ENCODE measurements around the gene OTUD7B. TPM values are rescaled to one million over a fixed set of nuclear protein-coding genes. Genes with fewer than 3 reads are reported as not detected.

OTUD7B gene
- total and polyA plus RNA-seq, 10 of the 15 experiments (the other 5 are each of a cell fraction or from before 2014, with no cell fraction given) = 1.7 to 24.9 (median 6.6) TPM

- ATAC-seq = no peak
- Histone ChIP-seq H3K79me2 (ENCODE audit: control insufficient read depth, insufficient read depth, low read length) (peaks cover 26% of the 10 kb centered on the region), H2AFZ (ENCODE audit: control insufficient read depth, low read depth, low read length) (no peak overlapping the region), H3K4me2 (ENCODE audit: control insufficient read depth, insufficient read depth) (no peak overlapping the region), H3K4me1 (ENCODE audit: control insufficient read depth, insufficient read depth, low read length) (peaks cover under 1% of the 10 kb centered on the region), H3K9ac (ENCODE audit: control insufficient read depth, insufficient read depth, low read length) (no peak overlapping the region), H3K27ac (ENCODE audit: control insufficient read depth, insufficient read depth) (no peak overlapping the region), H3K9me3 (replicated peaks; ENCODE audit: control insufficient read depth, insufficient read depth, low read length) (no peaks in the 10 kb centered on the region), H3K4me3 (no peak overlapping the region), H3K36me3 (ENCODE audit: control insufficient read depth in 2 of 2, insufficient read depth in 2 of 2, low read length in 1 of 2) (no peaks in the 10 kb centered on the region), H4K20me1 (ENCODE audit: control insufficient read depth, insufficient read depth) (no peaks in the 10 kb centered on the region), H3K27me3 (replicated peaks in 1 of 2; ENCODE audit: control insufficient read depth in 2 of 2, insufficient read depth in 2 of 2, low read length in 1 of 2) (no peaks in the 10 kb centered on the region)
- DNase-seq (ENCODE audit: low read depth, low spot score) = no peak
- ChIA-PET SMC1A (ENCODE audit: uncharacterized antibody, unreplicated experiment) (interaction anchor here (0.7 to 8.5 kb wide), 6 partner anchors 11 to 77 kb away, joined by 3 to 73 read pairs (median 4); no protein-coding TSS in a partner anchor), POLR2A (interaction anchor here (0.6 to 1.0 kb wide), 2 partner anchors 20 to 22 kb away, joined by 4 to 7 read pairs; no protein-coding TSS in a partner anchor), CTCF (interaction anchor here (1.0 to 4.5 kb wide), 4 partner anchors 11 to 51 kb away, joined by 3 to 22 read pairs (median 6); no protein-coding TSS in a partner anchor), RAD21 (ENCODE audit: unreplicated experiment) (interaction anchor here (1.7 to 4.7 kb wide), 2 partner anchors 15 to 50 kb away, joined by 4 to 29 read pairs; no protein-coding TSS in a partner anchor)
- WGBS (ENCODE audit: insufficient coverage, insufficient replicate concordance, low lambda C conversion rate, missing lambda C conversion rate) = 57% methylated on average over 1 of the region's 1 CpG
- FAIRE-seq = no peak
- in situ Hi-C loops (cut with MboI) (no loop called here), intact Hi-C loops (cut with micrococcal nuclease; ENCODE audit: unreplicated experiment) (no loop called here)
- BruUV-seq (replicated peaks) = no TSS peak
- TF ChIP-seq, protein P1, sequence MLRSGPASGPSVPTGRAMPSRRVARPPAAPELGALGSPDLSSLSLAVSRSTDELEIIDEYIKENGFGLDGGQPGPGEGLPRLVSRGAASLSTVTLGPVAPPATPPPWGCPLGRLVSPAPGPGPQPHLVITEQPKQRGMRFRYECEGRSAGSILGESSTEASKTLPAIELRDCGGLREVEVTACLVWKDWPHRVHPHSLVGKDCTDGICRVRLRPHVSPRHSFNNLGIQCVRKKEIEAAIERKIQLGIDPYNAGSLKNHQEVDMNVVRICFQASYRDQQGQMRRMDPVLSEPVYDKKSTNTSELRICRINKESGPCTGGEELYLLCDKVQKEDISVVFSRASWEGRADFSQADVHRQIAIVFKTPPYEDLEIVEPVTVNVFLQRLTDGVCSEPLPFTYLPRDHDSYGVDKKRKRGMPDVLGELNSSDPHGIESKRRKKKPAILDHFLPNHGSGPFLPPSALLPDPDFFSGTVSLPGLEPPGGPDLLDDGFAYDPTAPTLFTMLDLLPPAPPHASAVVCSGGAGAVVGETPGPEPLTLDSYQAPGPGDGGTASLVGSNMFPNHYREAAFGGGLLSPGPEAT (IDR thresholded peaks at IDR 0.05; ENCODE audit: low read depth) = no peak
- TF ChIP-seq MXI1 (IDR thresholded peaks at IDR 0.05; ENCODE audit: low read depth, low read length) (no peak), PAX5 (IDR thresholded peaks at IDR 0.05; ENCODE audit: borderline replicate concordance, low read depth, low read length) (no peak), WRNIP1 (IDR thresholded peaks at IDR 0.05; ENCODE audit: borderline replicate concordance, low read depth, low read length) (no peak), SMC3 (IDR thresholded peaks at IDR 0.05; ENCODE audit: borderline replicate concordance, low read length) (no peak), USF2 (IDR thresholded peaks at IDR 0.05; ENCODE audit: borderline replicate concordance, low read depth, low read length) (no peak), USF1 (IDR thresholded peaks at IDR 0.05; ENCODE audit: borderline replicate concordance, extremely low read length, insufficient read depth, low read depth, low read length) (no peak), REST (IDR thresholded peaks at IDR 0.05; ENCODE audit: low read depth, low read length) (no peak), POU2F2 (IDR thresholded peaks at IDR 0.05; ENCODE audit: borderline replicate concordance, low read depth, low read length) (no peak)
- TF ChIP-seq, protein P2, sequence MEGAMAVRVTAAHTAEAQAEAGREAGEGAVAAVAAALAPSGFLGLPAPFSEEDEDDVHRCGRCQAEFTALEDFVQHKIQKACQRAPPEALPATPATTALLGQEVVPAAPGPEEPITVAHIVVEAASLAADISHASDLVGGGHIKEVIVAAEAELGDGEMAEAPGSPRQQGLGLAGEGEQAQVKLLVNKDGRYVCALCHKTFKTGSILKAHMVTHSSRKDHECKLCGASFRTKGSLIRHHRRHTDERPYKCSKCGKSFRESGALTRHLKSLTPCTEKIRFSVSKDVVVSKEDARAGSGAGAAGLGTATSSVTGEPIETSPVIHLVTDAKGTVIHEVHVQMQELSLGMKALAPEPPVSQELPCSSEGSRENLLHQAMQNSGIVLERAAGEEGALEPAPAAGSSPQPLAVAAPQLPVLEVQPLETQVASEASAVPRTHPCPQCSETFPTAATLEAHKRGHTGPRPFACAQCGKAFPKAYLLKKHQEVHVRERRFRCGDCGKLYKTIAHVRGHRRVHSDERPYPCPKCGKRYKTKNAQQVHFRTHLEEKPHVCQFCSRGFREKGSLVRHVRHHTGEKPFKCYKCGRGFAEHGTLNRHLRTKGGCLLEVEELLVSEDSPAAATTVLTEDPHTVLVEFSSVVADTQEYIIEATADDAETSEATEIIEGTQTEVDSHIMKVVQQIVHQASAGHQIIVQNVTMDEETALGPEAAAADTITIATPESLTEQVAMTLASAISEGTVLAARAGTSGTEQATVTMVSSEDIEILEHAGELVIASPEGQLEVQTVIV (IDR thresholded peaks at IDR 0.05; ENCODE audit: borderline replicate concordance, partially characterized antibody) = no peak
Measured at GRCh38 chr1:150012611-150013010, 2.1 kb upstream of the OTUD7B start.
